HL-60 (cell line): ENCODE data around the gene KLHL12.
"Not testable (repeated sequence)": the region's sequence is repeated elsewhere in the genome, so short reads cannot be mapped to it uniquely, and the experiment has no call there.

ENCODE experiments used
- DNase-seq, 2 experiments: peaks; one replicate each; pipeline ENCODE4 v3.0.0-alpha.2; 2010 to 2020; ENCODE audit warnings: low read depth in 1 of 2, low spot score in 1 of 2
- H3K27ac ChIP-seq: fragments of 250-450 bp; sonication (Bioruptor Pico); replicated peaks from 2 replicates; pipeline ENCODE4 v1.5.1; 2020; ENCODE audit warnings: mild to moderate bottlenecking, moderate library complexity
- H3K27me3 ChIP-seq: fragments of 250-450 bp; sonication (Bioruptor Pico); 2 replicates; pipeline ENCODE4 v1.5.1; 2021; ENCODE audit warnings: mild to moderate bottlenecking, moderate library complexity; ENCODE audit not compliant: insufficient read depth, poor library complexity, severe bottlenecking
- H3K4me3 ChIP-seq: replicated peaks from 2 replicates; pipeline ENCODE4 v1.5.1; 2011; ENCODE audit warnings: mild to moderate bottlenecking, control low read depth, low read length; ENCODE audit not compliant: insufficient read depth
- CTCF ChIP-seq: IDR thresholded peaks from one replicate; pipeline ENCODE4 v1.5.1; 2011; ENCODE audit warnings: low read length, control low read depth, inconsistent platforms; ENCODE audit not compliant: insufficient read depth
- GABPA ChIP-seq: IDR thresholded peaks from 2 replicates; pipeline ENCODE4 v1.6.1; 2012; ENCODE audit warnings: low read depth
- POLR2AphosphoS5 ChIP-seq: IDR thresholded peaks from 2 replicates; pipeline ENCODE4 v1.6.1; 2012; ENCODE audit warnings: low read depth
- REST ChIP-seq: IDR thresholded peaks from 2 replicates; pipeline ENCODE4 v1.6.1; 2012; ENCODE audit warnings: low read depth; ENCODE audit not compliant: insufficient replicate concordance
- SPI1 ChIP-seq: IDR thresholded peaks from 2 replicates; pipeline ENCODE4 v1.6.1; 2012; ENCODE audit warnings: low read depth, mild to moderate bottlenecking, borderline replicate concordance

The KLHL12 gene

DNA sequence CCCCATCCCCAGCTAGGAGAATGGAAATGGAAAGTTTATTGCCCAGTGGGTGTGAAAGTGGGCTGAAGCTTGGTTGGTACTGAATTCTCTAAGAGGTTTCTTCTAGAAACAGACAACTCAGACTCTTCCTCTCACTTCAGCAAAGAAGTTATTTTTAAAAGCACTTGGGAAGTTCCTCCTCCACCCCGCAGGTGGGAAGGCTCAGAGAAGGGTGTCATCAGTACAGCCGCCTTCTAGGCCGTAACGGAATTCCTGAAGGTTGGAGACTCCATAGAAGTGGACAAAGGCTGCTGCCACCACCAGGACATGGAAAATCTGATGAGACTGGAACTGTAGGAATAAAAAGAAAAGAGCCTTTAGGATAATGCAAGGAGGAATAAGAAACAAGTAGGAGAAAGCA is 14.3 kb upstream of the KLHL12 start:
- no peak for TF ChIP-seq CTCF
- TF ChIP-seq SPI1 = no peak
- no peak for TF ChIP-seq REST
- TF ChIP-seq GABPA = no peak
- no peak for TF ChIP-seq POLR2AphosphoS5
- no peak for DNase-seq

DNA sequence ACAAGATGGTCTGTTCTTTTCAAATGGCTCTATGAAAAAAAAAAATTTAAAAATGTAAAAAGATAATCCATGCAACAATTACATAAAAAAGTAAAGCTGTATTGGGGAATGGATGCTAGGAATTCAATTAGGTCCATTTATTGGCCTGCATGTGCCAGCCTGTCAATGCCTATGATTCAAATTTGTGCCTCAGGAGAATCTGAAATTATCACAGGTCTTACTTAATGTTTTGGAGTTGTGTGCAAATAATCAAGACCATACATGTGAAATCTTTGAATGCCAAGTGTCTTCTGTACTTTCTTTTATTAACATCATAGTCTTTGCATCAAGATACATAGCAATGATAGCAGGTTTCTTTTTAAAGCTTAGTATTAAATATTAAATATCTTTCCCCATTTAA is 13.5 kb upstream of the KLHL12 start:
- Histone ChIP-seq H3K27me3 (no peaks in the 10 kb centered on the region), H3K27ac (no peak overlapping the region), H3K4me3 (no peak overlapping the region)
- DNase-seq = no peak
- no peak for TF ChIP-seq CTCF
- no peak for TF ChIP-seq POLR2AphosphoS5
- TF ChIP-seq SPI1 = no peak
- TF ChIP-seq GABPA = no peak
- TF ChIP-seq REST = no peak

More for the DNA sequence above, 14.3 kb upstream of the KLHL12 start:
- H3K4me3 ChIP-seq = no peak overlapping the region
- no peak overlapping the region for H3K27ac ChIP-seq
- H3K27me3 ChIP-seq = no peaks in the 10 kb centered on the region

DNA sequence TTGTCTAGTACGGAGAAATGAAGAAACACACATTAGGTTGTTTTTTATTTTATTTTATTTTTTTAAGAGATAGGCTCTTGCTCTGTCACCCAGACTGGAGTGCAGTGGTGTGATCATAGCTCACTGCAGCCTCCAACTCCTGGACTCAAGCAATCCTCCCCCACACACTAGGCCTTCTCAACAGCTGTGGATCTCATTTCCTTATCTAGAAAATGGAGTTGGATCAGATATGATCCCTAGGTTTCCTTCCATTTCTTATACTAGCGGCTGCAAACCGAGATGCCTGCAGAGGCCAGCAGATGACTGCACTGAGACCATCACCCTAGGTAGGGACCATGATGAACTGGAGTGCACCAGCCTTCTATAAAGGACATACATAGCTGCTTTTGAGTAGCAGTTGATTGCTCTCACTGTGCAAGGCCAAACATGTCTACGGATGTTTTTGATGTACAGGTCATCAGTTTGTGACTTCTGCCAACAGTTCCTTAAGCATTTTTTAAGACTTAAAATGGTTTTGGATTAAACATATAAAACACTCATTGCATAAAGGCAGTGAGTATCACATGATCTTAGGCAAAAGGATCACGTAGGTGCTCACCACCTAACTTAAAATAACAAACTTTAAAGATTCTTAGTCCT is 11.4 kb upstream of the KLHL12 start:
- Histone ChIP-seq H3K27me3 (no peaks in the 10 kb centered on the region), H3K4me3 (no peak overlapping the region), H3K27ac (no peak overlapping the region)
- DNase-seq = no peak
- no peak for TF ChIP-seq REST
- TF ChIP-seq GABPA = no peak
- TF ChIP-seq CTCF = no peak
- no peak for TF ChIP-seq POLR2AphosphoS5
- no peak for TF ChIP-seq SPI1

DNA sequence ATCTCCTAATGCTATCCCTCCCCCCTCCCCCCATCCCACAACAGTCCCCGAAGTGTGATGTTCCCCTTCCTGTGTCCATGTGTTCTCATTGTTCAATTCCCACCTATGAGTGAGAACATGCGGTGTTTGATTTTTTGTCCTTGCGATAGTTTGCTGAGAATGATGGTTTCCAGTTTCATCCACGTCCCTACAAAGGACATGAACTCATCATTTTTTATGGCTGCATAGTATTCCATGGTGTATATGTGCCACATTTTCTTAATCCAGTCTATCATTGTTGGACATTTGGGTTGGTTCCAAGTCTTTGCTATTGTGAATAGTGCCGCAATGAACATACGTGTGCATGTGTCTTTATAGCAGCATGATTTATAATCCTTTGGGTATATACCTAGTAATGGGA is 9.4 kb upstream of the KLHL12 start:
- not testable (repeated sequence) for H3K27ac ChIP-seq, H3K4me3 ChIP-seq, H3K27me3 ChIP-seq, DNase-seq
